ENCODE measurements around the gene BBS10. TPM values are rescaled to one million over a fixed set of nuclear protein-coding genes. Genes with fewer than 3 reads are reported as not detected.

The BBS10 gene
- total and polyA plus RNA-seq, 2 of the 13 experiments (the other 11 are each of a cell fraction or from before 2014, with no cell fraction given): 4.9 to 7.4 TPM

DNA sequence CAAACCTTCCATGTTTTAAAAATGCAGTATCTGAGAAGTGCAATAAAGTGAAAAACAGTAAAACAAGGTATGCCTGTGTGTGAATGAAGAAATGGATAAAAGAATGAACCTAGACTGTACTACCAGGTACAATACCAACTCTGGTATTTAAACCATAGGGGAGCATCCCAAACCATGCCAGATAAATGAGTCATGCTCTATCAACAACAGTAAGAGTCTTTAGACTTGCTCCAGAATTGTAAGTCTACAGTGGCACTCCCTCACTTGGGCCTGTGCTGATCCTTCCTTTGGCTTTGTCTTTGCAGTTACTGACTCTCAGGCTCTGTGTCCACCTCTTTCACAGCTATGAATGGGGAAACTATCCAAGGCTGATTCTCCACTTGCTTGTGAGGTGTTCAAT, 38.1 kb downstream of the BBS10 start:
- Histone ChIP-seq H4K20me1 (ENCODE audit: insufficient read depth, low read length) (no peaks in the 10 kb centered on the region), H3K36me3 (replicated peaks in 1 of 2; ENCODE audit: control insufficient read depth in 1 of 2, insufficient read depth in 2 of 2, low read length in 2 of 2) (no peaks in the 10 kb centered on the region), H2AFZ (ENCODE audit: low read length) (no peak overlapping the region), H3K4me1 (ENCODE audit: insufficient read depth, low read length) (no peaks in the 10 kb centered on the region), H3K79me2 (ENCODE audit: insufficient read depth, low read length) (no peaks in the 10 kb centered on the region), H3K4me3 (replicated peaks in 1 of 3; ENCODE audit: insufficient read depth in 1 of 3, low read depth in 2 of 3, low read length in 3 of 3) (no peak overlapping the region), H3K9ac (ENCODE audit: insufficient read depth, low read depth, low read length) (no peak overlapping the region), H3K4me2 (ENCODE audit: low read depth, low read length) (no peak overlapping the region), H3K27me3 (ENCODE audit: control insufficient read depth in 1 of 2, insufficient read depth in 2 of 2, low read length in 2 of 2) (peaks cover 0 to 6% of the 10 kb centered on the region in 2 experiments; a peak in 2 of 5 replicates), H3K27ac (ENCODE audit: extremely low read length, insufficient read depth, low read length) (no peak overlapping the region), H3K9me3 (ENCODE audit: low read length) (no peaks in the 10 kb centered on the region)
- BruUV-seq (replicated peaks): no TSS peak
- ChIA-PET CTCF (ENCODE audit: low intra/inter-chr PET ratio, low total read pairs) (no interaction called here), POLR2A (no interaction called here)
- ATAC-seq: no peak
- DNase-seq (ENCODE audit: low spot score): no peak
- in situ Hi-C loops (cut with HindIII; ENCODE audit: extremely low pct_ligation_motif_present, low pct_unique_long_range_greater_than_20kb) (no loop called here), intact Hi-C loops (cut with micrococcal nuclease; ENCODE audit: unreplicated experiment) (no loop called here)
- FAIRE-seq: no peak
- TF ChIP-seq SIX1 (CRISPR knock-in tag; IDR thresholded peaks at IDR 0.05; ENCODE audit: borderline replicate concordance) (no peak), YEATS2 (CRISPR knock-in tag; IDR thresholded peaks at IDR 0.05; ENCODE audit: borderline replicate concordance) (no peak), REXO4 (CRISPR knock-in tag; IDR thresholded peaks at IDR 0.05; ENCODE audit: borderline replicate concordance) (no peak), RXRA (CRISPR knock-in tag; IDR thresholded peaks at IDR 0.05) (no peak), DNMT1 (CRISPR knock-in tag; IDR thresholded peaks at IDR 0.05) (no peak), HMGXB4 (CRISPR knock-in tag; IDR thresholded peaks at IDR 0.05; ENCODE audit: borderline replicate concordance in 1 of 2, low read depth in 1 of 2) (no peak), ZFP37 (CRISPR knock-in tag; IDR thresholded peaks at IDR 0.05; ENCODE audit: borderline replicate concordance) (no peak), STAG1 (CRISPR knock-in tag; IDR thresholded peaks at IDR 0.05) (no peak), ZNF678 (CRISPR knock-in tag; IDR thresholded peaks at IDR 0.05) (no peak), RNF219 (CRISPR knock-in tag; IDR thresholded peaks at IDR 0.05) (no peak), ZNF441 (CRISPR knock-in tag; IDR thresholded peaks at IDR 0.05; ENCODE audit: borderline replicate concordance) (no peak), ZNF33B (CRISPR knock-in tag; IDR thresholded peaks at IDR 0.05) (no peak)
- TF ChIP-seq, protein P1, sequence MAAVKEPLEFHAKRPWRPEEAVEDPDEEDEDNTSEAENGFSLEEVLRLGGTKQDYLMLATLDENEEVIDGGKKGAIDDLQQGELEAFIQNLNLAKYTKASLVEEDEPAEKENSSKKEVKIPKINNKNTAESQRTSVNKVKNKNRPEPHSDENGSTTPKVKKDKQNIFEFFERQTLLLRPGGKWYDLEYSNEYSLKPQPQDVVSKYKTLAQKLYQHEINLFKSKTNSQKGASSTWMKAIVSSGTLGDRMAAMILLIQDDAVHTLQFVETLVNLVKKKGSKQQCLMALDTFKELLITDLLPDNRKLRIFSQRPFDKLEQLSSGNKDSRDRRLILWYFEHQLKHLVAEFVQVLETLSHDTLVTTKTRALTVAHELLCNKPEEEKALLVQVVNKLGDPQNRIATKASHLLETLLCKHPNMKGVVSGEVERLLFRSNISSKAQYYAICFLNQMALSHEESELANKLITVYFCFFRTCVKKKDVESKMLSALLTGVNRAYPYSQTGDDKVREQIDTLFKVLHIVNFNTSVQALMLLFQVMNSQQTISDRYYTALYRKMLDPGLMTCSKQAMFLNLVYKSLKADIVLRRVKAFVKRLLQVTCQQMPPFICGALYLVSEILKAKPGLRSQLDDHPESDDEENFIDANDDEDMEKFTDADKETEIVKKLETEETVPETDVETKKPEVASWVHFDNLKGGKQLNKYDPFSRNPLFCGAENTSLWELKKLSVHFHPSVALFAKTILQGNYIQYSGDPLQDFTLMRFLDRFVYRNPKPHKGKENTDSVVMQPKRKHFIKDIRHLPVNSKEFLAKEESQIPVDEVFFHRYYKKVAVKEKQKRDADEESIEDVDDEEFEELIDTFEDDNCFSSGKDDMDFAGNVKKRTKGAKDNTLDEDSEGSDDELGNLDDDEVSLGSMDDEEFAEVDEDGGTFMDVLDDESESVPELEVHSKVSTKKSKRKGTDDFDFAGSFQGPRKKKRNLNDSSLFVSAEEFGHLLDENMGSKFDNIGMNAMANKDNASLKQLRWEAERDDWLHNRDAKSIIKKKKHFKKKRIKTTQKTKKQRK (IDR thresholded peaks at IDR 0.05; ENCODE audit: low read length): no peak
- TF ChIP-seq, protein P2, sequence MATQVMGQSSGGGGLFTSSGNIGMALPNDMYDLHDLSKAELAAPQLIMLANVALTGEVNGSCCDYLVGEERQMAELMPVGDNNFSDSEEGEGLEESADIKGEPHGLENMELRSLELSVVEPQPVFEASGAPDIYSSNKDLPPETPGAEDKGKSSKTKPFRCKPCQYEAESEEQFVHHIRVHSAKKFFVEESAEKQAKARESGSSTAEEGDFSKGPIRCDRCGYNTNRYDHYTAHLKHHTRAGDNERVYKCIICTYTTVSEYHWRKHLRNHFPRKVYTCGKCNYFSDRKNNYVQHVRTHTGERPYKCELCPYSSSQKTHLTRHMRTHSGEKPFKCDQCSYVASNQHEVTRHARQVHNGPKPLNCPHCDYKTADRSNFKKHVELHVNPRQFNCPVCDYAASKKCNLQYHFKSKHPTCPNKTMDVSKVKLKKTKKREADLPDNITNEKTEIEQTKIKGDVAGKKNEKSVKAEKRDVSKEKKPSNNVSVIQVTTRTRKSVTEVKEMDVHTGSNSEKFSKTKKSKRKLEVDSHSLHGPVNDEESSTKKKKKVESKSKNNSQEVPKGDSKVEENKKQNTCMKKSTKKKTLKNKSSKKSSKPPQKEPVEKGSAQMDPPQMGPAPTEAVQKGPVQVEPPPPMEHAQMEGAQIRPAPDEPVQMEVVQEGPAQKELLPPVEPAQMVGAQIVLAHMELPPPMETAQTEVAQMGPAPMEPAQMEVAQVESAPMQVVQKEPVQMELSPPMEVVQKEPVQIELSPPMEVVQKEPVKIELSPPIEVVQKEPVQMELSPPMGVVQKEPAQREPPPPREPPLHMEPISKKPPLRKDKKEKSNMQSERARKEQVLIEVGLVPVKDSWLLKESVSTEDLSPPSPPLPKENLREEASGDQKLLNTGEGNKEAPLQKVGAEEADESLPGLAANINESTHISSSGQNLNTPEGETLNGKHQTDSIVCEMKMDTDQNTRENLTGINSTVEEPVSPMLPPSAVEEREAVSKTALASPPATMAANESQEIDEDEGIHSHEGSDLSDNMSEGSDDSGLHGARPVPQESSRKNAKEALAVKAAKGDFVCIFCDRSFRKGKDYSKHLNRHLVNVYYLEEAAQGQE (IDR thresholded peaks at IDR 0.05; ENCODE audit: borderline replicate concordance in 1 of 2, low read depth in 1 of 2, low read length in 2 of 2): no peak

Measured in HepG2 (cell line).